ENCODE measurements around the gene NEURL1.
"Not testable (repeated sequence)": the region's sequence is repeated elsewhere in the genome, so short reads cannot be mapped to it uniquely, and the experiment has no call there.

NEURL1 gene

GRCh38 chr10:103599907-103600306, 106.4 kb downstream of the NEURL1 start:
- peaks cover 17 to 19% of the 10 kb centered on the region in 2 donors for H3K36me3 Mint-ChIP-seq
- ATAC-seq (replicated peaks) (no peak), DNase-seq (no peak)
- H3K27ac Mint-ChIP-seq, result no peak overlapping the region
- H3K9me3 Mint-ChIP-seq, result no peaks in the 10 kb centered on the region
- H3K27me3 Mint-ChIP-seq, result no peaks in the 10 kb centered on the region
- peaks cover 0 to 2% of the 10 kb centered on the region in 2 donors for H3K4me1 Mint-ChIP-seq
- H3K4me3 Mint-ChIP-seq, result no peak overlapping the region

GRCh38 chr10:103600325-103600724, 106.8 kb downstream of the NEURL1 start:
- Mint-ChIP-seq H3K4me1 (peaks cover 0 to 2% of the 10 kb centered on the region in 2 donors), H3K4me3 (no peak overlapping the region), H3K36me3 (peaks cover 17 to 19% of the 10 kb centered on the region in 2 donors), H3K27me3 (no peaks in the 10 kb centered on the region), H3K27ac (no peak overlapping the region), H3K9me3 (no peaks in the 10 kb centered on the region)
- ATAC-seq (replicated peaks) (no peak), DNase-seq (no peak)

- H3K27ac Mint-ChIP-seq, result no peak overlapping the region
- H3K9me3 Mint-ChIP-seq, result no peaks in the 10 kb centered on the region
- no peaks in the 10 kb centered on the region for H3K27me3 Mint-ChIP-seq
- H3K36me3 Mint-ChIP-seq, result peaks cover 19 to 25% of the 10 kb centered on the region in 2 donors
- no peak overlapping the region for H3K4me3 Mint-ChIP-seq
- H3K4me1 Mint-ChIP-seq, result peaks cover 0 to 2% of the 10 kb centered on the region in 2 donors
- ATAC-seq (replicated peaks), result no peak
- DNase-seq, result no peak
Observed at GRCh38 chr10:103600956-103601569, 107.6 kb downstream of the NEURL1 start.

- DNase-seq (no peak), ATAC-seq (replicated peaks) (no peak)
- no peak overlapping the region for H3K4me3 Mint-ChIP-seq
- no peaks in the 10 kb centered on the region for H3K9me3 Mint-ChIP-seq
- no peaks in the 10 kb centered on the region for H3K27me3 Mint-ChIP-seq
- H3K4me1 Mint-ChIP-seq, result peaks cover 0 to 2% of the 10 kb centered on the region in 2 donors
- H3K27ac Mint-ChIP-seq, result no peak overlapping the region
- H3K36me3 Mint-ChIP-seq, result peaks cover 21 to 30% of the 10 kb centered on the region in 2 donors
Observed at GRCh38 chr10:103602028-103602851, 108.7 kb downstream of the NEURL1 start.

GRCh38 chr10:103602852-103603155, 109.3 kb downstream of the NEURL1 start:
- H3K9me3 Mint-ChIP-seq, result no peaks in the 10 kb centered on the region
- H3K4me3 Mint-ChIP-seq, result no peak overlapping the region
- H3K4me1 Mint-ChIP-seq, result peaks cover 0 to 2% of the 10 kb centered on the region in 2 donors
- no peak for ATAC-seq (replicated peaks)
- peaks cover 21 to 30% of the 10 kb centered on the region in 2 donors for H3K36me3 Mint-ChIP-seq
- H3K27me3 Mint-ChIP-seq, result no peaks in the 10 kb centered on the region
- H3K27ac Mint-ChIP-seq, result no peak overlapping the region
- no peak for DNase-seq

- no peak for ATAC-seq (replicated peaks)
- Mint-ChIP-seq H3K9me3 (no peaks in the 10 kb centered on the region), H3K36me3 (peaks cover 22 to 30% of the 10 kb centered on the region in 2 donors), H3K27ac (no peak overlapping the region), H3K27me3 (no peaks in the 10 kb centered on the region), H3K4me3 (no peak overlapping the region), H3K4me1 (peaks cover 0 to 2% of the 10 kb centered on the region in 2 donors)
- DNase-seq, result no peak
Observed at GRCh38 chr10:103603382-103603781, 109.9 kb downstream of the NEURL1 start.

GRCh38 chr10:103605359-103606096, 112.0 kb downstream of the NEURL1 start:
- Mint-ChIP-seq H3K36me3 (peaks cover 26 to 30% of the 10 kb centered on the region in 2 donors), H3K4me1 (no peaks in the 10 kb centered on the region), H3K4me3 (no peak overlapping the region), H3K27ac (no peak overlapping the region), H3K9me3 (no peaks in the 10 kb centered on the region), H3K27me3 (no peaks in the 10 kb centered on the region)
- DNase-seq (no peak), ATAC-seq (replicated peaks) (no peak)

- not testable (repeated sequence) for H3K27ac Mint-ChIP-seq; H3K4me3 Mint-ChIP-seq; H3K27me3 Mint-ChIP-seq; H3K4me1 Mint-ChIP-seq; DNase-seq; H3K9me3 Mint-ChIP-seq; ATAC-seq (replicated peaks)
- peaks cover 24 to 27% of the 10 kb centered on the region in 2 donors for H3K36me3 Mint-ChIP-seq
Observed at GRCh38 chr10:103606097-103606438, 112.6 kb downstream of the NEURL1 start.

GRCh38 chr10:103607051-103607450, 113.5 kb downstream of the NEURL1 start:
- peaks cover 20 to 23% of the 10 kb centered on the region in 2 donors for H3K36me3 Mint-ChIP-seq
- H3K27me3 Mint-ChIP-seq; DNase-seq; H3K4me3 Mint-ChIP-seq; ATAC-seq (replicated peaks); H3K4me1 Mint-ChIP-seq; H3K9me3 Mint-ChIP-seq; H3K27ac Mint-ChIP-seq: not testable (repeated sequence)

- ATAC-seq (replicated peaks); H3K27ac Mint-ChIP-seq; H3K4me1 Mint-ChIP-seq; H3K9me3 Mint-ChIP-seq; DNase-seq; H3K4me3 Mint-ChIP-seq; H3K27me3 Mint-ChIP-seq: not testable (repeated sequence)
- peaks cover 10 to 14% of the 10 kb centered on the region in 2 donors for H3K36me3 Mint-ChIP-seq
Observed at GRCh38 chr10:103608056-103608455, 114.6 kb downstream of the NEURL1 start.

GRCh38 chr10:103609231-103610082, 116.0 kb downstream of the NEURL1 start:
- no peak overlapping the region for H3K27ac Mint-ChIP-seq

GRCh38 chr10:103610083-103610472, 116.6 kb downstream of the NEURL1 start:
- Mint-ChIP-seq H3K27me3 (no peaks in the 10 kb centered on the region), H3K27ac (no peak overlapping the region), H3K4me3 (no peak overlapping the region), H3K9me3 (no peaks in the 10 kb centered on the region), H3K4me1 (peaks cover 0 to 3% of the 10 kb centered on the region in 2 donors), H3K36me3 (peaks cover 9 to 22% of the 10 kb centered on the region in 2 donors)
- ATAC-seq (replicated peaks) (no peak), DNase-seq (no peak)

More at GRCh38 chr10:103609231-103610082, 116.0 kb downstream of the NEURL1 start:
- no peak for DNase-seq
- no peak overlapping the region for H3K4me3 Mint-ChIP-seq
- peaks cover 9 to 19% of the 10 kb centered on the region in 2 donors for H3K36me3 Mint-ChIP-seq
- H3K27me3 Mint-ChIP-seq, result no peaks in the 10 kb centered on the region
- ATAC-seq (replicated peaks), result no peak
- H3K4me1 Mint-ChIP-seq, result no peaks in the 10 kb centered on the region
- no peaks in the 10 kb centered on the region for H3K9me3 Mint-ChIP-seq

GRCh38 chr10:103610921-103611511, 117.5 kb downstream of the NEURL1 start:
- ATAC-seq (replicated peaks) (no peak), DNase-seq (no peak)
- Mint-ChIP-seq H3K4me3 (no peak overlapping the region), H3K9me3 (no peaks in the 10 kb centered on the region), H3K36me3 (peaks cover 10 to 17% of the 10 kb centered on the region in 2 donors), H3K4me1 (peaks cover 0 to 3% of the 10 kb centered on the region in 2 donors), H3K27me3 (no peaks in the 10 kb centered on the region), H3K27ac (no peak overlapping the region)
